ENCODE results near the gene OR8S1.
A peak's percentile ranks its signal among the peaks of the same experiment; 100 is the strongest.
"Not testable (repeated sequence)": the region's sequence is repeated elsewhere in the genome, so short reads cannot be mapped to it uniquely, and the experiment has no call there.

The OR8S1 gene

GRCh38 chr12:48525332-48525731, at the start of gene OR8S1:
TSS of gene OR8S1 (plus strand) at chr12:48525632. CDS start at chr12:48525632, 0 bp downstream.
- no peak for DNase-seq

- no peak for DNase-seq
Observed at GRCh38 chr12:48482198-48482597, 43.2 kb upstream of the OR8S1 start, which contains the start of gene C12orf54. TSS of gene C12orf54 (plus strand) at chr12:48482498. CDS start at chr12:48483297, 799 bp downstream.

- no peak for DNase-seq
Observed at GRCh38 chr12:48482930-48483329, 42.5 kb upstream of the OR8S1 start.

GRCh38 chr12:48486261-48486660, 39.2 kb upstream of the OR8S1 start:
- DNase-seq = no peak

GRCh38 chr12:48486679-48487078, 38.8 kb upstream of the OR8S1 start:
- DNase-seq = no peak

- DNase-seq = no peak
Observed at GRCh38 chr12:48489012-48489411, 36.4 kb upstream of the OR8S1 start.

GRCh38 chr12:48489456-48489855, 36.0 kb upstream of the OR8S1 start:
- DNase-seq = not testable (repeated sequence)

- not testable (repeated sequence) for DNase-seq
Observed at GRCh38 chr12:48500281-48500680, 25.2 kb upstream of the OR8S1 start.

GRCh38 chr12:48506836-48507235, 18.6 kb upstream of the OR8S1 start:
- not testable (repeated sequence) for DNase-seq

GRCh38 chr12:48508987-48509386, 16.4 kb upstream of the OR8S1 start:
- DNase-seq = no peak

- DNase-seq = no peak
Observed at GRCh38 chr12:48510111-48510510, 15.3 kb upstream of the OR8S1 start.

- no peak for DNase-seq
Observed at GRCh38 chr12:48512855-48513254, 12.6 kb upstream of the OR8S1 start.

- DNase-seq = no peak
Observed at GRCh38 chr12:48514728-48515127, 10.7 kb upstream of the OR8S1 start.

- not testable (repeated sequence) for DNase-seq
Observed at GRCh38 chr12:48520381-48520780, 5.1 kb upstream of the OR8S1 start.

GRCh38 chr12:48527891-48528670, 2.6 kb downstream of the OR8S1 start:
- DNase-seq = no peak

GRCh38 chr12:48532601-48533000, 7.2 kb downstream of the OR8S1 start:
- no peak for DNase-seq

GRCh38 chr12:48536602-48537001, 11.2 kb downstream of the OR8S1 start:
- no peak for DNase-seq

- peak; percentile 58 for DNase-seq
Observed at GRCh38 chr12:48542300-48542928, 17.0 kb downstream of the OR8S1 start.

GRCh38 chr12:48545833-48546469, 20.5 kb downstream of the OR8S1 start:
- DNase-seq = no peak

- DNase-seq = not testable (repeated sequence)
Observed at GRCh38 chr12:48547012-48547411, 21.6 kb downstream of the OR8S1 start.

GRCh38 chr12:48551636-48552035, 26.2 kb downstream of the OR8S1 start:
- not testable (repeated sequence) for DNase-seq

GRCh38 chr12:48553666-48554343, 28.4 kb downstream of the OR8S1 start:
- DNase-seq = not testable (repeated sequence)

- no peak for DNase-seq
Observed at GRCh38 chr12:48556631-48557030, 31.2 kb downstream of the OR8S1 start.

Measured in NCI-H1092 treated with DMSO at 0.1 percent for 48 hours (cell line).